GM21423 (cell line): ENCODE data around the gene GNAQ.

Experiments
- ATAC-seq: cut with Tn5 transposase; IDR thresholded peaks from one replicate; pipeline ENCODE4 v1.9.1; 2021; ENCODE audit warnings: mild to moderate bottlenecking, moderate library complexity; ENCODE audit not compliant: unreplicated experiment

Gene GNAQ

DNA sequence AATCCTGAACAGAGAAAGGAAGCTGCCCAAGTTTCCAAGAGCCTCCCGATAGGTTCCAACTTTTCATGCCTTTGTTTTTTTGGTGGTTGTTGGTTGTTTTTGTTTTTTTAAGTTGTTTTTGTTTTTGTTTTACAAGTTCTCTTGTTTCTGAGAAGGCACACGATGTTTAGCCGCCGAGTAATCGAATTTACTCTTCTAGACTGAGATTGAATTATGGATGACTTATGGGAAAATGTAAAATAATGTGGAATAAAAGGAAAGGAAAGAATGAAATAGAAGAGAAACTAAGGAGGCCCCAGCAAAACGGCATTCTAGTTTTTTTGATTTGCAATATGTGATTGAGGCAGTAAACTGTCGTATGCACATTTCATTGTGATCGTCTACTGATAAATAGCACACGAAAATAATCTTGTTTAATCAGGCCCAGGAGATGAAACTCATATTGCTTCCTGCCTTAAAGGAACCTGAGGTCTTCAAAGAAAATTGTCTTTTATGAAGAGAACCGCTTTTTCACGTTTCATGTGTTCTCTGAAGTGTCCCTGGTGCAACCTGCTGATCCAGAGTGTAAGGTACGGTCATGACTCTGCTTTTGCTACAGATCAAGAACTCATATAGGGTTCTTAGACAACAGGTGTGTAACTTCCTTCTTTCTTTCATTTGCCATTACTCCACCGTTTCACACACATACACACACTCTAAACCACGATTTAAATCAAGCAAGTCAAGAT lies 1.3 kb upstream of the GNAQ start:
- no peak for ATAC-seq

DNA sequence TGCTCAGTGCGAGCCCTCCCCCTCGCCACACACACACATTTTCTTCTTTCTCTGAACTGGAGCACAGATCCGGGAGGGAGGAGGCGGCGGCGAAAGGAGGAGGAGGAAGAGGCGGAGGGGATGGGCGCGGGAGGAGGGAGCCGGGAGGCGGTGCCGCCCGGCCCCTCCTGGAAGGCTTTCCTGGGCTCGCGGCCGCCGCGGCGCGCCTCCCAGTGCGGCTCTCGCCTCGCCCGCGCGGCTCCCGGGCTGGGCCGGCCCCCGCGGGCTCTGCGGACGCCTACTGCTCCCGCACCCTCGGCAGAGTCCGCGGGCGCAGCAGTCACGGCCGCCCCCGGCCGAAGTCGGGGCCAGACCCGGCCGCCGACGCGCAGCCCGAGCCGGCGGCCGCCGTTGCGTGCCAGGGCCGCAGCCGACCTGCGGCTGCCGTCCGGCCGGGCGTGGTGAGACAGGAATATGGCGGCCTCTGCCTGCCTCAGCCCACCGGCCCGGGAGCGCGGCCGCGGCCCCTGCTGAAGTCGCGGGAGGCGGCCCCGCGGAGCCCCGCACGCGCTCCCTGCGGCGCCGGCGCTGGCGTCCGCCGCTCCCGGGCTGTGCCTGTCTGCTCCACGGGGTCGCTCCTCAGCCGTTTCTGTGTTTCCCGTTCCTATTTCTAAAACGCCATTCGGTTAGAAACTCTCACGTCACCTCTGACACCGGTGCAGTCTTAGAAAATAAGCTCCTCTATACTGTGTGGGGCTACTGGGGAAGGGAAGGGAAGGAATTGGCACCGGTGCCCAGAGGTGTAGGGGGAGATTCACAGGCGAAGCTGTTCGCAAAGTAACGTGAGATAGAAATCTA lies 500 bp upstream of the GNAQ start:
- no peak for ATAC-seq

DNA sequence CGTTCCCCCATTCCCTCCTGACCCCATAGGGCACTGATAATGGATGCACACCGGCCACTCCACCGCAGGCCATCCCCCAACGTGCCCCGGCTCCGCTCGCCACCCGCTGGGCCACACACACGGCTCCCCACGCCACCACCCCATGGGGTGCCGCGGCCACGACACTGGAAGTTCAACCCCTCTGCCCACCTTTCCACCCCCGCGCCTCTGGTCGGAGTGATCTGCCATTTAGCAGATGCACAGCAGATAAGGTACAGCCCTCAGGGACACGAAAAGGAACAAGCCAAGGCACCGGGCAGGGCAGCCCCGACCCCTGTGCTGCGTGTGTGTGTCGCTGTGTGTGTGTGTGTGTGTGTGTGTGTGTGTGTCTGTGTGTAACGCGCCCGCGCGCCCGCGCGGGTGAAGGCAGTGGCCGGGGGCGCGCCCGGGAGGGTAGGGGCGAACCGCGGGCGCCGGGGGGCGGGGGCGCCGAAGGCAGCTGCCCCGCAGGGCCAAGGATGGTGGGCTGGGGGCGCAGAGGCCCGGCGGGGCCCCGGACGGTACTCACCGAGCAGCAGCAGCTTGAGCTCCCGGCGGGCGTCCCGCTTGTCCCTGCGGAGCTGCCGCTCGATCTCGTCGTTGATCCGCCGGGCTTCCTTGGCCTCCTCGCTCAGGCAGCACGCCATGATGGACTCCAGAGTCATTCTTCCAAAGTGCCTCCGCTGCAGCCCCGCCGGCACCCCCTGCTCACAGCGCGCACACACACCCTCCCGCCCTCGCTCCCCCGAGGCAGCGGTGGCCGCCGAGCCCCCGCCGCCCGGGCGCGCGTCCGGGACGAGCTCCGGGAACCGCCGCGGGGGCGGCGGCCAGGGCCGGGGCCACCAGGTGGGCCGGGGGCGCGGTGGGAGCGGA lies 813 bp downstream of the GNAQ start:
- ATAC-seq, result no peak

DNA sequence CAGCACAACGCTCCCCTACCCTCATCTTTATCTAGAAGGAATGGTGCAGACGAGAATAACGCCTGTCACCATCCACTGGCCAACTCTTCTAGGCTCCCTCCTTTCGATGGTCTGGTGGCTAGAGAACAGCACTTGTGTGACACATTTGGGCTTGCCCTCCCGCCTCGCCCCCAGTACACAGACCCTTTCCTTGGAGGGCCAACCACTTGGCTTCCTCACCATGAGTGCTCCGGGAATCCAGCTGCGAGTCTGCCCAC lies 1.4 kb downstream of the GNAQ start:
- no peak for ATAC-seq

DNA sequence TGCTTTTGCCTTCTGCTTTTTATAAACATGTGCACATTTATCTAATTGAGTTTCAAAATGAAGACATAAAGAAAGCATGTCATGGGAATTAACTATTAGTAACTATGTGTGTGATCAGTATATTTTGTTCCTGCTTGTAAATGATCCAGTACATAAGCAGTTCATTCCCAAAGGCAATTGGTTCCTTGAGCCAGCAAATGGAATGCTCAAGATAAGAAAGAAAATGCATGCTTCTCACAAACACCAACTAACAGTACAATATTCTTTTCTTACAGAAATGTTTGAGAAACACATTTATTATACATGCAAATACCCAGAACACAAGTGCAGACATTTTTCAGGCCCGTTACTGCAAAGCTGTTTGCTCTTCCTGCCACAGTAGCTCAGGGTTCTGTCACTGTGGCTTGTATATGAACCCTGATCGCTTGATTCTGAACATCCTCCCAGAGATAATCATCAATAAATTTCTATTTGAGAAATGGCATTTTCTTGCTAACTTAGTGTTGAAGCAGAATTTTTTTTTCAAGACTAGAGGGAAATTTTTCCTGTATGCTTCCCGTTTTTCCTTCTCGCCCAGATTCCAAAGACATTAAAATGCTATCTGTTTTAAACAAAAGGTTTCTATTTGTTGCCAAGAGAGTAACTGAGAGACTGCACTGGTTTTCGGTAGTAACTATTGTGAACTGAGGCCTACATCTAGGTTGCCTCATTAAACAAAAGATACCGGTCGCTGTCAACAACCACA lies 1.9 kb downstream of the GNAQ start:
- ATAC-seq, result no peak

DNA sequence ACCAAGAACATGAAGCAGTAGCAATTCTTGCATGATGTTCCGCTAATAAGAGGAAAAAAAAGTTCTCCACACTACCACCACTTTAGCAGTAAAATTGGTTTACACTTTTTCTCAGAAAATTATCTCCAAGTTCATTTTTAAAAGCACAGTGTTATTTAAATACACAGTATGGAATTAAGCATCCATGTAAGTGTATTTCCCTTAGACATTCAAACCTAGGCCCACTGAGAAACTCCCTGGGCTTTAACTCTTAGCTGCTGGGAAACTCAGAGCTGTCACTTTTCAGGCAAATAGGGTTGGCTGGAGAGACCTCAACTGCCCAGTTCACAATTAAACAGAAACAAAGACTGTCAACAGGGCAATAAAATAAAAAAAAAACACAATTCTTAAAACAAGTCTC lies 2.7 kb downstream of the GNAQ start:
- no peak for ATAC-seq

DNA sequence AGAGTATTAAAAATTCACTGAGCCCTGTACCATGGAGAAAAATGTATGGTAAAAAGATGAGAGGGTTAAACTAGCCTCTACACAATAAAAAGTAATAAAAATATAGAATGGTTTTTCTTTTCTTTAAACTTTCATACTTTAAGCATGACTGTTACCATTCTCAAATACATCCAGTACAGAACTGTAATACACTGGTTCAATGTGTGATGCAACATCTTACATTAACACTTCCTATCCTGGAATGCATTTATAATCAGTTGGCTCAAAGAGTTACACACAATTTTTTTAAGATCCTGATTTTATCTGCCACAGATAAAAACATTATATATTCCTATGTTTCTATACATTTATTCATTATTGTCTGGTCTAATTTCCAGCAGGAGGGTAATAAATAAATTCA lies 4.7 kb downstream of the GNAQ start:
- ATAC-seq, result no peak

DNA sequence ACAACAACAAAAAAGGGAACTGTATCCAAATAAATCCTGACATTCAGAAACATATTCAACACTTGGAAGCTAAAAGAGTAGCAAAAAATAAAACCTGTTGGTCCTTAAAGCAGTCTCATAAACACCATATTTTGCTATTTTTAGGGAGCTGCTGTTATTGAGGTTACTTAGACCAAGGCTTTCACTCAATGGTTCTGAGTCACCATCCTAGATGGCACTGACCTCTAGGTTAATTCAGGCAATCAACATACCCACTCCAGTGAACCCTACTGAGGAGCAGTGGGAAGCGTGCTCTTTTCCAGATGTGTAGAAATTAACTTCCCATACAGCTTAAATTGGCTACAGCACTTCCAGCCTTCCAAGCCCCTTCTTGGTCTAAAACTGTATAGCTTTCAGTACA lies 5.2 kb downstream of the GNAQ start:
- no peak for ATAC-seq

DNA sequence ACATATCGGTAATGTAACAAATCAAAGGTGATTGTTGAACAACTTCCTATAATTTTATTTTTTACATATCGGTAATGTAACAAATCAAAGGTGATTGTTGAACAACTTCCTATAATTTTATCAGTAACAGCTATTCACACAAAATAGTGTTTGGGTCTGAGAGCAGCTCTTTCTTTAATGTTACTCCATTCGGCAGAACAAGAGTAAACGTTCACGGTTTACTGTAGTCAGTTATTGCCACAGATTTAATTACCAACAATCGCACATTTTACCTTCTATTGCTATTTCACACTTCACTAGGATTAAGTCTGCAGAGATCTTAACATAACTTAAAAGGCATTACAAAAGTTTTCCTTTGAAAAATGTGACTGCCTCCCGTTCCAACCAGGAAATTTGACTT lies 6.4 kb downstream of the GNAQ start:
- ATAC-seq, result no peak

DNA sequence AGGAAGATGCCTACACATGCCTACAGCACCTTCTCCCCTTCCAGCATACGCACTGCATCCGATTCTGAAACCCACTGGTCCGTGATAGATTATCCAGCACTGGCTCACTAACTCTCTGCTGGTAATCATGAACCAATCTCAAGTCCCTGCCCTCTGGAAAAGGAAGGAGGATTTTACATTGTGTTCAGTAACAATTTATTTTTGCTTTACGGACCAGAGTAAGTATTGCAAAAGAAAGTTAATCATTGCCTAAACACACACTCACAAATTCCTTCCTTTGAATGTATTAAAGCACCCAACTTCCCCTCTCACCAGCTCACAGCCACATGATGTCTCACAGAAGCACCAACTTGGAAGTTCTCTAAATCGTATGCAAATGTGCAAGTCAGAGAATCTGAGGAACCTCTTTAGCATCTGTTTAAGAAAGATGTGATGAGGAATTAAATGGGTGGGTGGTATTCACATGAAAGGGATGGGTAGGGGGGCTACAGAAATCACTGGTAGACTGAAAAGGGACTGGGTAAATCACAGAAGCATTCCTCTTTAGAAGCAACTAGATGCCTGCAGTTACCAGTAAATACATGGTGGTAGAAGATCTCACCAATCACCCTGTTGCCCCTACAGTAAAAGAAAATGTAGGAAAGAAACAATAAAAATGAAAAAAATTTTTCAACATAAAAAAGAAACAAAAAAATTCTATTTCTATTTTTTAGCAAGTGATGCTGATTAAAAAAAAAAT lies 8.4 kb downstream of the GNAQ start:
- no peak for ATAC-seq

DNA sequence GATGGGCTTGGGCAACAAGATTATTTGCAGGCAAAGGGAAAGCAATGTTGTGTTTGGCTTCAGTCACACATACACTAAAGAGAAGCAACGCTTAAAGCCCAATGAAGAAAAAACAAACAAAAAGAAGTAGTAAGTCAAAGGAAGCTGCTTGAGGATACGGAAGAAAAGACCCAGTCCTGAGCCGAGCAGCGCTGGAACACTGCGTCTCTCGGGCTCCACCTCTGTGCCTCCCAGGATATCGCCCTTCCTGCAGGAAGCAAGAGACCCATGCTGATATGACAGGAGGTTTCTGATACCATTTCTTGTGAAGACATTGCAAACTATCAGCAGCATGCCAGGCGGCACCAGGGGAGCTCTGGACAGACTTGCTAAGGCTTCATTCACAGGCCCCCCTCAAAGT lies 9.9 kb downstream of the GNAQ start:
- no peak for ATAC-seq

DNA sequence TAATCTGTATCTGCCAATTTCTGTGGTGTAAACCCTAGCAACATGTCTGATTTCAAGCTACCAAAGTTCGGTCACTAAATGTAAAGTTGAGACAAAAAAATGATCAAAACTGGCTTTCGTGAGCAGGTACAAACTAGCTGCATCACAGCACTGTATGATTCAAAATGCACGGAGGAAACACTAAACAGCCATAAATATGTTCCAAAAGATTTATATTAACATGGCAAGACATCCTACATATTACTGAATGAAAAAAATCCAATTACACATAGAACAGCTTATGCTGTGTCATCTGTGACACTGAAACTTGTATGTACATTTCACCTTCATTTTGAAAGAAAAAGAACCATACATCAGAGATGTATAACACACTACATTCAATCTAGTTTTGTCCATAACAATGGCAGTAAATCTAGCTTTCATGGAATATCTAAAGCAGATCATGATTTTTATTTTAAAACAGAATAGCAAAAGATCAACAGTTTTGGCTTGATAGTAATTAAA lies 14.4 kb downstream of the GNAQ start:
- ATAC-seq, result no peak

DNA sequence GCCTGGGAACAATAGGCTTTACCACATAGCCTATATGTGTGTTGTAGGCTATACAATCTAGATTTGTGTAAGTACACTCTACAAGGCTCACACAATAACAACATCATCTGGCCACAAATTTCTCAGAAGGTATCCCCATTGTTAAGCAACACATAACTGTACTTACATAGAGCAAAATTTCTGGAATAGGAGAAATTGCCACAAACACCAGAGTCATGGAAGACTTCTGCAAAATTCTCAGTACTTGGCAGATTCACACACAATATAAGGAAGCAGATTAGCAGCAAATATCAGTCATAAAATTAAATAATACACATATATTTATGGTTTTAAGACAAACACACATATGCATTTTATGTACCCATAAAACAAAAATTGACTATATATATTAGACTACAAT lies 16.4 kb downstream of the GNAQ start:
- no peak for ATAC-seq

DNA sequence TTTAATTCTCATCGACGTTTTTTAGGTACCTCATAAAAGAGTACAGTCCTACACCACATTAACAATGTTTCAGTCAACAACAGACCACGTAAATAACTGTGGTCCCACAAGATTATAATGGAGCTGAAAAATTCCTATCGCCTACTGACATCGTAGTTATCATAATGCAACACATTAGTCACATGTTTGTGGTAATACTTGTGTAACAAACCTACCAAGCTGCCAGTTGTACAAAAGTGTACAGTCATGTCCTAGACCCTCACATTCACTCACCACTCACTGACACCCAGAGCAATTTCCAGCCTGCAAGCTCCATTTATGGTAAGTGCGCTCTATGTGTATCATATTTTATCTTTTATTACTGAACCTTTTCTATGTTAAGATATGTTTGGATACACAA lies 16.8 kb downstream of the GNAQ start:
- ATAC-seq, result no peak

DNA sequence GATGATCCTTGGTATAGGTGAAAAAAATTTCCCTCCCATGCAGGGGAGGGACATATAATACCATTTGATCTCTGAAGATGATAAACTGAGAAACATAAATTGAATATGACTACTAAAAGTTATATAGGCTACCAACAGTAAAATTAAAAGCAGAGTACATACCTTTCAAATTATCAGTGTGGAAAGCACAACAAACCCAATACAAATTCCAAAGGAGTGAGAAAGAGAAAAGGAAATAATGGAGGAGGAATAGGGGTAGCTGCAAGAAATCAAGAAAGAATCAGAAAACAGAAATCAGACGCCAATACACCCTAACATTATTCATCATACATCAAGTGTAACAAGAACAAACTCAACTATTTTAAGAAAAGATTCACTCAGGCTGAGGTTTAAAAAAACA lies 17.7 kb downstream of the GNAQ start:
- ATAC-seq, result no peak

DNA sequence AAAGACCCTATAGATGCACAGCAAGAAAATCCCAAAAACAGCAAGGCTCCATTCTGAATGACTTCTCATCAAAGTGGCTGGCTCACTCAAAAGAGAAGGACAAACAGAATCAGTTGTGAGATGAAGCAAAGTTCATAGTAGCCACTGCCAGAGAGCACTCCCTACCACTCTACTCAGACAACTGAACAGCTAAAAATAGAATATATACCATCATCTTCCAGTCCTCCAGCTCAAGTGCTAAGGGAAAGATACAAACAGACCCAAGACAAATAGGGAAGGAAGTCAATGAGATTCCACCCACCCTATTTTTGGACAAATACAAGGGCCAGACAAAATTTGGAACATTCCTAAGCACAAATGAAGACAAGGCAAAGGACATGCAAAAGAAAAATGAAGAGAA lies 20.6 kb downstream of the GNAQ start:
- ATAC-seq, result no peak

DNA sequence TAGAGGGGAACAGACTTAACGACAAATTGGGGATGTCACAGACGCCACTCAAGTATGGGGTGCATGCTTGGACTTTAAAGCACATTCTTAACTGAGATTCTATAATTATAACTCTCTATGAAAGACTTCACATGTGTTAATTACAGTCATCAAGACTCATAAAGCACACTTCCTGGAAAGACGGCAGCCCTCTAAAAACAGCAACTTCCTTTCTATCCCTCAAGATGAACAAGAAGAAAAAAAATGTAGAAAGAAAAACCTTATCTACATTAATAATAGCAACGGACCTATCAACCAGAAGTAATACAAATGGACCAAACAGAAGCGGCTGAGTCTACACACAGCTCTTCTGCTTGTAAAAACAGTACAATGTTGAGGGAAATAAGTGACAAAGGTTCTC lies 21.2 kb downstream of the GNAQ start:
- no peak for ATAC-seq

DNA sequence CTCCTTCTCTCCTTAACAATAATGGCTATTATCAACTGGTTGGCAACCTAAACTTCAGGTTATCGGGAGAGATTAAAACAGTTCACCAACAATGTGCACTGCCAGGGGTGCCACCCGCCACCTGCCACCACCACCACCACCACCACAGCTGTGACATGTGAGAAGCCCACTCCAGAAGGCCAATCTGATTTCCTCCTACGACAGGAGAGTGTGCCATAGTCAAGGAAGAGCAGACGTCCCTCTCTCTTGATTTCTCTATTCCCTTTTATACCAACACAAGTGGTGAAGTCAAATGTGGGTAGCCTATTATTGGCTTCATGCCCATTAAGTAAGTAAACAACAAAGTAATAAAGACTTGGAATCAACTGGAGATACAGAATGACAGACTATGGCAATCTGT lies 22.4 kb downstream of the GNAQ start:
- no peak for ATAC-seq

DNA sequence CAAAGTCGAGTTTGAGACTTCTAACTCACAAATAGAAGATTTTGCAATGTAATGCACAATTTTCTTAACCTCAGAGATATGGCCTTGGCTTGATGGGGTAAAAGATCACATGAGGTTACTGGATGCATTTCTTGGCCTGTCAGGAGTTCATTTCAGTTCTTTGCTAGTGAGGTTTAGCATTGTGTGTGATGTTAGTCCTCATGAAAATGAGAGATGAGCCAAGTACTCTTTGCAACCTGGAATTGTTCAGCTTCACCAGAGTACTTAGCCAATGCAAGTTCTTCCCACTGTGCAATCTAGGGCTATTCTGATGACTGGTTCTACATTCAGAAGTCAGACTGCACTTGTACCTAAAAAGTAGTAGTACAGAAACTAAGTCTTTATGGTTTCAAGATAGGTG lies 24.9 kb downstream of the GNAQ start:
- no peak for ATAC-seq
